AG04449 (cell line): Measurements from ENCODE around the gene CNKSR3.

Experiments
- CTCF ChIA-PET: fragments of 350-600 bp; formaldehyde crosslinking; extraction: SDS; loops from one replicate; lab custom pipeline; 2021; ENCODE audit warnings: antibody characterized with exemption; lab: Yijun Ruan, JAX
- POLR2A ChIA-PET: fragments of 400-600, 350-600 bp; formaldehyde crosslinking; extraction: SDS; loops from one replicate; lab custom pipeline; 2020; ENCODE audit warnings: antibody characterized with exemption, inconsistent platforms; lab: Yijun Ruan, JAX
- DNase-seq: peaks from one replicate; pipeline ENCODE4 v3.0.0-alpha.2; 2010; ENCODE audit warnings: low read depth, low spot score
- H3K4me3 ChIP-seq: 2 replicates; pipeline ENCODE4 v1.5.1; 2011; ENCODE audit warnings: low read depth, mild to moderate bottlenecking, control low read depth, low read length
- TF ChIP-seq, protein P1 (sequence below): IDR thresholded peaks from one replicate; pipeline ENCODE4 v1.5.1; 2011; ENCODE audit warnings: mild to moderate bottlenecking, moderate library complexity, low read length, control low read depth, inconsistent platforms; ENCODE audit not compliant: insufficient read depth; ENCODE audit errors: missing control alignments

Gene CNKSR3

DNA sequence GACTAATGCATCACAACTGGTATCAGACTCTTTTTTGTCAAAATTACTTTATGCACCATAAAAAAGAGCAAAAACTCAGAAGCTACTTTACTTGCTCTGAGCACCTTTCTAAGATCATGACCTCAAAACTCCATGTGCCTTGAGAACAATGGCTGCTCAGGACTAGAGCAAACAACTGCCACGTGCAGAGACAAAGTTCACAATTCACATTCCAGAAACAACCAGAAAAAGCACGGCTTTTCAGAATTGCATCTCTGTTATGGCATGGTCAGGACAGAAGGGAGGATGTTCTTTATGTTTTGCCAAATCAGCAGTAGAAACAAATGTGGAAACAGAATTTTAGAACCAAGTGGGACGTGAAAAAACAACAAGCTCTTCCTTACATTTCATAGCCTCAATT is 70.5 kb downstream of the CNKSR3 start:
- H3K4me3 ChIP-seq = no peak overlapping the region
- TF ChIP-seq, protein P1, sequence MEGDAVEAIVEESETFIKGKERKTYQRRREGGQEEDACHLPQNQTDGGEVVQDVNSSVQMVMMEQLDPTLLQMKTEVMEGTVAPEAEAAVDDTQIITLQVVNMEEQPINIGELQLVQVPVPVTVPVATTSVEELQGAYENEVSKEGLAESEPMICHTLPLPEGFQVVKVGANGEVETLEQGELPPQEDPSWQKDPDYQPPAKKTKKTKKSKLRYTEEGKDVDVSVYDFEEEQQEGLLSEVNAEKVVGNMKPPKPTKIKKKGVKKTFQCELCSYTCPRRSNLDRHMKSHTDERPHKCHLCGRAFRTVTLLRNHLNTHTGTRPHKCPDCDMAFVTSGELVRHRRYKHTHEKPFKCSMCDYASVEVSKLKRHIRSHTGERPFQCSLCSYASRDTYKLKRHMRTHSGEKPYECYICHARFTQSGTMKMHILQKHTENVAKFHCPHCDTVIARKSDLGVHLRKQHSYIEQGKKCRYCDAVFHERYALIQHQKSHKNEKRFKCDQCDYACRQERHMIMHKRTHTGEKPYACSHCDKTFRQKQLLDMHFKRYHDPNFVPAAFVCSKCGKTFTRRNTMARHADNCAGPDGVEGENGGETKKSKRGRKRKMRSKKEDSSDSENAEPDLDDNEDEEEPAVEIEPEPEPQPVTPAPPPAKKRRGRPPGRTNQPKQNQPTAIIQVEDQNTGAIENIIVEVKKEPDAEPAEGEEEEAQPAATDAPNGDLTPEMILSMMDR = no peak
- no peak for DNase-seq
- ChIA-PET POLR2A (no interaction called here), CTCF (interaction anchor here (0.6 kb wide), 1 partner anchor 8 kb away, joined by 5 read pairs; no protein-coding TSS in a partner anchor)

DNA sequence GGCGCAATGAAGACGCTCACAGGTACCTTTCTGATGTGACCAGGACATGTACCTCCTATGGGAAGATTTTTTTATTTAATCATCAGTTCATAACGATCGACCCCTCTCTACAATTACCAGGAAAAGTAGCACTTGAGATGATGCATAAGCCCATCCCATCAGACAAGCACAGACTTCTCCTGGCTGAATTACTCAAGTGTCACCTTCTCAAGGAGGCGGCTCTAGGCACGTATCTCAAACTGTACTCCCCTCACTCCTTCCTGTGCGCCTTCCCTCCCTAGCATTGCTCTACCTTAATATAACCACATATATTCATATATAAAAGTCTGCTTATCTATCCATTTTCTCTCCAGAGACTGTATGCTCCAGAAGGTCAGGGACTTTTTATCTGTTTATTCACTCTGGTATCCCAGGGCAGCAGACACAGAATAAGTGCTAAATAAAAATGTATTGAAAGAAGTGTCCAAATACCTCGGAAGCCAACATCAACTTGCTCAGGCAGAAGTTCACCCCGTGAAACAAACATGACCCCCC is 71.5 kb downstream of the CNKSR3 start:
- TF ChIP-seq, protein P1 = no peak
- CTCF ChIA-PET = no interaction called here
- no peak for DNase-seq
- no peak overlapping the region for H3K4me3 ChIP-seq
- POLR2A ChIA-PET = no interaction called here

DNA sequence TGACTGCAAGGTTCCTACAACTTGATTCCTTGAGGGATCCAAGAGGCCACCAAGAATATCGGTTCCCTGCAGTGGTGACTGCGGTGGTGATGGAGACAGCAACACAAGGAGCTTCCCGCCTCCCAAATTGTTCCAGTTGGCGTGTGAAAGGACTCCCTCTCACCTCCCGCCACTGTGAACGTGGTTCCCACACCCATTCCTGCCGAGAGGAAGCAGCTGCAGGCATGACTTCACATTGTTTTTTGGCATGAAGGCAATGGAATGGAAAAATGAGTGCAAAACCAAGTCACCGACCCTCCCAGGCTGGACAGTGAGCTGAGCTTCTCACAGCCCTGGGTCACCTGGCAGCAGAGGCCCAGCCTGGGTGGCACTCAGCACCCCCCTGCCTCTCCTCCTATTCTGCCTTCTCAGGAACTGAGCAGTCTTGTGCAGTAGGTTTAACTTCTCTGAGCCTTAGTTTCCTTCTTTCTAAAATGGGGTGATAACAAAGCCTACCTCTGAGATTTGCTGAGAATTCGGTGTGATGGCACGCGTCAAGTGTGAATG is 75.0 kb downstream of the CNKSR3 start:
- ChIA-PET POLR2A (no interaction called here), CTCF (no interaction called here)

DNA sequence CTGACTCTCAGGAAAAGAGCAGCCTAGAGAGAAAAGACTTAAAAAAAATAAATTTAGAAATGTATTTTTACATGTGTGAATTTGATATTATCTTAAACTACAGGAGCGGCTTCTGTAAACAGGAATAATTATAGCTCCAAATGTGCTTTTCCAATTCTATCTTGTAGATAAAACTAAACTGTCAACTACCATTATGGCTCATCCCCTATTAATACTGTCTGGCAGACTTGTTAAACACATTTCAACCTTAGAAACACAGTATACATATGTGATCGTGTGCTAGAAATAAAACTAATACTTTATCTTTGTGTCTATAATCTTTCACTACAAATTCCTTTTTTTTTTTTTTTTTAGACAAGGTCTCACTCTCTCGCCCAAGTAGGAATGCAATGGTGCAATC is 75.8 kb downstream of the CNKSR3 start:
- DNase-seq = no peak
- TF ChIP-seq, protein P1 = no peak
- H3K4me3 ChIP-seq = no peak overlapping the region
- POLR2A ChIA-PET = no interaction called here
- CTCF ChIA-PET = no interaction called here

More for the DNA sequence above, 75.0 kb downstream of the CNKSR3 start:
- TF ChIP-seq, protein P1 = no peak
- H3K4me3 ChIP-seq = no peak overlapping the region
- DNase-seq = no peak

DNA sequence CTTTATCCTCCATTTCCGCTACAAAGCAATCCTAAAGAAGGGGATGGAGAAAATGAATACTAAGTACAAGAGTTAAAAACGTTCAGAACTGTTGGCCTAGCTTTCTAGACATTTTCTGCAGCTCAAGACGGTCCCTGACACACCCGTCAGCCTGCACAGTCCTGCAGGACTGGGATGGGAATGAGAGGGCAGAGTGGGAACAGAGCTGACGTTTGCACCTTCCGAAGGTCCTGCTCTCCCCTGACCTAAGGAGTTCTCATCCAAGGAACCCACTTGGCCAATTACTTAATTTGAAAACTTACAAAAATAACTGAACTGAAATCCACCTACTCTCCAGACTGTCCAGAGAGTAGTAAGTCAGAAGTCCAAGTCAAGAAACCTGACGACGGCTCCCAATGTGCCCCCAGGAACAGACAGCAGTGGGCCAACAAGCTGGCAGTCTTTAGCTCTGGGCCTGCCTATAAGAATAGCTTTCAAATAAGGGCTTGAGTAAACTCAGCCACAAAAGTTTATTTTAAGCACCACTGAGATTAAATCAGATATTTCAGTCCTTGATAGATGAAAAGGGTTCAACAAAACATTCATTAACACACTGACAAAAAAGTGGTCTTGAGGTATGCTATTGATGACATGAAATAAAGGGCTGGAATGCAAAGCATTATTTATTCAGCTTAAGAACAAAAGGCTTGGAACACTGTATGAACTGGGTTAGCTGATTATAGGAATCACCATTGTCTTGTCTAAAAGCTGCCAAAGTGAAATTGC is 76.8 kb downstream of the CNKSR3 start:
- H3K4me3 ChIP-seq = no peak overlapping the region
- CTCF ChIA-PET = interaction anchor here (1.4 kb wide), 1 partner anchor 63 kb away, joined by 4 read pairs; no protein-coding TSS in a partner anchor
- POLR2A ChIA-PET = no interaction called here
- TF ChIP-seq, protein P1 = no peak
- no peak for DNase-seq
